IPS-11a (cell line): ENCODE results near the gene LMF1.

Source experiments
- H3K4me3 ChIP-seq: one replicate; pipeline ENCODE4 v1.5.1; 2013; ENCODE audit warnings: low read depth, low read length, control low read depth

The LMF1 gene

GRCh38 chr16:1003391-1004347 is 32.9 kb upstream of the LMF1 start:
- H3K4me3 ChIP-seq, result no peak overlapping the region

- H3K4me3 ChIP-seq, result no peak overlapping the region
Observed at GRCh38 chr16:1002399-1003166, 31.8 kb upstream of the LMF1 start.

- no peak overlapping the region for H3K4me3 ChIP-seq
Observed at GRCh38 chr16:1001096-1001495, 30.3 kb upstream of the LMF1 start.

GRCh38 chr16:1000608-1001007 is 29.8 kb upstream of the LMF1 start:
- H3K4me3 ChIP-seq, result no peak overlapping the region

GRCh38 chr16:999677-1000076 is 28.9 kb upstream of the LMF1 start:
- H3K4me3 ChIP-seq, result no peak overlapping the region

- no peak overlapping the region for H3K4me3 ChIP-seq
Observed at GRCh38 chr16:998615-999014, 27.8 kb upstream of the LMF1 start.

- H3K4me3 ChIP-seq, result no peak overlapping the region
Observed at GRCh38 chr16:998211-998610, 27.4 kb upstream of the LMF1 start.

GRCh38 chr16:997440-998051 is 26.8 kb upstream of the LMF1 start:
- no peak overlapping the region for H3K4me3 ChIP-seq

GRCh38 chr16:996681-997080 is 25.9 kb upstream of the LMF1 start:
- H3K4me3 ChIP-seq, result no peak overlapping the region

GRCh38 chr16:995783-996182 is 25.0 kb upstream of the LMF1 start:
- no peak overlapping the region for H3K4me3 ChIP-seq

- H3K4me3 ChIP-seq, result no peak overlapping the region
Observed at GRCh38 chr16:995087-995486, 24.3 kb upstream of the LMF1 start.

- no peak overlapping the region for H3K4me3 ChIP-seq
Observed at GRCh38 chr16:993731-994130, 22.9 kb upstream of the LMF1 start.

GRCh38 chr16:991773-992172 is 21.0 kb upstream of the LMF1 start:
- no peak overlapping the region for H3K4me3 ChIP-seq

GRCh38 chr16:991345-991744 is 20.6 kb upstream of the LMF1 start:
- no peak overlapping the region for H3K4me3 ChIP-seq

- H3K4me3 ChIP-seq, result no peak overlapping the region
Observed at GRCh38 chr16:990516-991291, 19.9 kb upstream of the LMF1 start.

GRCh38 chr16:989354-989814 is 18.6 kb upstream of the LMF1 start:
- H3K4me3 ChIP-seq, result no peak overlapping the region

GRCh38 chr16:988471-989353 is 17.9 kb upstream of the LMF1 start:
- H3K4me3 ChIP-seq, result no peak overlapping the region

- H3K4me3 ChIP-seq, result no peak overlapping the region
Observed at GRCh38 chr16:987906-988305, 17.1 kb upstream of the LMF1 start.

GRCh38 chr16:986925-987582 is 16.3 kb upstream of the LMF1 start:
- H3K4me3 ChIP-seq, result no peak overlapping the region
